ENCODE results near the gene CCDC167. TPM values are rescaled to one million over a fixed set of nuclear protein-coding genes. Genes with fewer than 3 reads are reported as not detected.
A peak's percentile ranks its signal among the peaks of the same experiment; 100 is the strongest.
"Not testable (repeated sequence)": the region's sequence is repeated elsewhere in the genome, so short reads cannot be mapped to it uniquely, and the experiment has no call there.

Gene CCDC167
- total RNA-seq, 3 donors from 2014 or later = 49.3 to 52.2 (median 52.2) TPM

- no peak for DNase-seq
These were observed 11.5 kb upstream of the CCDC167 start for GRCh38 chr6:37511201-37511600.

GRCh38 chr6:37507690-37508421 is 8.2 kb upstream of the CCDC167 start:
- H3K27me3 Mint-ChIP-seq (ENCODE audit: low read depth) = no peaks in the 10 kb centered on the region
- peaks cover 66% of the 10 kb centered on the region for H3K4me1 Mint-ChIP-seq (ENCODE audit: low read depth)
- H3K4me3 Mint-ChIP-seq = no peak overlapping the region
- DNase-seq = no peak
- no peaks in the 10 kb centered on the region for H3K36me3 Mint-ChIP-seq (ENCODE audit: insufficient read depth)
- peak; percentile 76 to 83 for ATAC-seq
- no peaks in the 10 kb centered on the region for H3K9me3 Mint-ChIP-seq

More at GRCh38 chr6:37511201-37511600, 11.5 kb upstream of the CCDC167 start:
- peaks cover 65% of the 10 kb centered on the region for H3K4me1 Mint-ChIP-seq (ENCODE audit: low read depth)
- no peaks in the 10 kb centered on the region for H3K27me3 Mint-ChIP-seq (ENCODE audit: low read depth)
- H3K9me3 Mint-ChIP-seq = no peaks in the 10 kb centered on the region
- no peak overlapping the region for H3K4me3 Mint-ChIP-seq
- ATAC-seq = no peak
- H3K36me3 Mint-ChIP-seq (ENCODE audit: insufficient read depth) = no peaks in the 10 kb centered on the region

GRCh38 chr6:37507077-37507476 is 7.4 kb upstream of the CCDC167 start:
- Mint-ChIP-seq H3K36me3 (ENCODE audit: insufficient read depth) (no peaks in the 10 kb centered on the region), H3K4me3 (no peak overlapping the region), H3K27me3 (ENCODE audit: low read depth) (no peaks in the 10 kb centered on the region), H3K4me1 (ENCODE audit: low read depth) (peaks cover 68% of the 10 kb centered on the region), H3K9me3 (no peaks in the 10 kb centered on the region)
- DNase-seq = no peak
- ATAC-seq = no peak

- H3K4me3 Mint-ChIP-seq = no peak overlapping the region
- ATAC-seq = no peak
These were observed 6.8 kb upstream of the CCDC167 start for GRCh38 chr6:37506479-37506878.

GRCh38 chr6:37504024-37504423 is 4.3 kb upstream of the CCDC167 start:
- no peak overlapping the region for H3K4me3 Mint-ChIP-seq
- no peaks in the 10 kb centered on the region for H3K27me3 Mint-ChIP-seq (ENCODE audit: low read depth)
- ATAC-seq (no peak), DNase-seq (no peak)
- H3K9me3 Mint-ChIP-seq = no peaks in the 10 kb centered on the region
- no peaks in the 10 kb centered on the region for H3K36me3 Mint-ChIP-seq (ENCODE audit: insufficient read depth)
- peaks cover 87% of the 10 kb centered on the region for H3K4me1 Mint-ChIP-seq (ENCODE audit: low read depth)

More at GRCh38 chr6:37506479-37506878, 6.8 kb upstream of the CCDC167 start:
- no peaks in the 10 kb centered on the region for H3K27me3 Mint-ChIP-seq (ENCODE audit: low read depth)
- H3K9me3 Mint-ChIP-seq = no peaks in the 10 kb centered on the region
- H3K36me3 Mint-ChIP-seq (ENCODE audit: insufficient read depth) = no peaks in the 10 kb centered on the region
- peaks cover 74% of the 10 kb centered on the region for H3K4me1 Mint-ChIP-seq (ENCODE audit: low read depth)
- no peak for DNase-seq

- no peaks in the 10 kb centered on the region for H3K36me3 Mint-ChIP-seq (ENCODE audit: insufficient read depth)
- no peaks in the 10 kb centered on the region for H3K27me3 Mint-ChIP-seq (ENCODE audit: low read depth)
- peak overlapping the region; percentile 2 for H3K4me3 Mint-ChIP-seq
- peaks cover 85% of the 10 kb centered on the region for H3K4me1 Mint-ChIP-seq (ENCODE audit: low read depth)
- no peak for DNase-seq
- no peaks in the 10 kb centered on the region for H3K9me3 Mint-ChIP-seq
- no peak for ATAC-seq
These were observed 3.7 kb upstream of the CCDC167 start for GRCh38 chr6:37503309-37503965.

- no peaks in the 10 kb centered on the region for H3K27me3 Mint-ChIP-seq (ENCODE audit: low read depth)
- H3K9me3 Mint-ChIP-seq = no peaks in the 10 kb centered on the region
These were observed 3.1 kb upstream of the CCDC167 start for GRCh38 chr6:37502703-37503291.

GRCh38 chr6:37501632-37502491 is 2.2 kb upstream of the CCDC167 start:
- H3K4me3 Mint-ChIP-seq = peak overlapping the region; percentile 31
- no peak for DNase-seq
- no peaks in the 10 kb centered on the region for H3K36me3 Mint-ChIP-seq (ENCODE audit: insufficient read depth)
- no peaks in the 10 kb centered on the region for H3K27me3 Mint-ChIP-seq (ENCODE audit: low read depth)
- H3K4me1 Mint-ChIP-seq (ENCODE audit: low read depth) = peaks cover 87% of the 10 kb centered on the region
- ATAC-seq = no peak
- no peaks in the 10 kb centered on the region for H3K9me3 Mint-ChIP-seq

More at GRCh38 chr6:37502703-37503291, 3.1 kb upstream of the CCDC167 start:
- Mint-ChIP-seq H3K36me3 (ENCODE audit: insufficient read depth) (no peaks in the 10 kb centered on the region), H3K4me3 (peak overlapping the region; percentile 31), H3K4me1 (ENCODE audit: low read depth) (peaks cover 85% of the 10 kb centered on the region)
- no peak for DNase-seq
- peak; percentile 20 to 32 for ATAC-seq

- not testable (repeated sequence) for H3K4me3 Mint-ChIP-seq; H3K36me3 Mint-ChIP-seq (ENCODE audit: insufficient read depth); H3K27me3 Mint-ChIP-seq (ENCODE audit: low read depth); ATAC-seq; DNase-seq; H3K9me3 Mint-ChIP-seq
- peaks cover 92% of the 10 kb centered on the region for H3K4me1 Mint-ChIP-seq (ENCODE audit: low read depth)
These were observed 1.2 kb upstream of the CCDC167 start for GRCh38 chr6:37500904-37501303.

- H3K36me3 Mint-ChIP-seq (ENCODE audit: insufficient read depth) = no peaks in the 10 kb centered on the region
- no peaks in the 10 kb centered on the region for H3K27me3 Mint-ChIP-seq (ENCODE audit: low read depth)
- ATAC-seq (no peak), DNase-seq (no peak)
- peaks cover 92% of the 10 kb centered on the region for H3K4me1 Mint-ChIP-seq (ENCODE audit: low read depth)
- H3K9me3 Mint-ChIP-seq = no peaks in the 10 kb centered on the region
- H3K4me3 Mint-ChIP-seq = peak overlapping the region; percentile 92
These were observed 558 bp upstream of the CCDC167 start for GRCh38 chr6:37500294-37500608.

- peaks cover 83% of the 10 kb centered on the region for H3K4me1 Mint-ChIP-seq (ENCODE audit: low read depth)
- no peaks in the 10 kb centered on the region for H3K9me3 Mint-ChIP-seq
- H3K27me3 Mint-ChIP-seq (ENCODE audit: low read depth) = no peaks in the 10 kb centered on the region
- H3K4me3 Mint-ChIP-seq = no peak overlapping the region
- ATAC-seq (no peak), DNase-seq (no peak)
- H3K36me3 Mint-ChIP-seq (ENCODE audit: insufficient read depth) = no peaks in the 10 kb centered on the region
These were observed 2.5 kb downstream of the CCDC167 start for GRCh38 chr6:37496951-37497885.

- peak; percentile 51 to 53 for ATAC-seq
These were observed 4.3 kb downstream of the CCDC167 start for GRCh38 chr6:37495244-37495934.

GRCh38 chr6:37493661-37493995 is 6.1 kb downstream of the CCDC167 start:
- H3K27me3 Mint-ChIP-seq (ENCODE audit: low read depth) = no peaks in the 10 kb centered on the region
- H3K36me3 Mint-ChIP-seq (ENCODE audit: insufficient read depth) = peaks cover 1% of the 10 kb centered on the region
- H3K9me3 Mint-ChIP-seq = no peaks in the 10 kb centered on the region
- ATAC-seq (no peak), DNase-seq (no peak)
- H3K4me1 Mint-ChIP-seq (ENCODE audit: low read depth) = peaks cover 84% of the 10 kb centered on the region
- H3K4me3 Mint-ChIP-seq = no peak overlapping the region

More at GRCh38 chr6:37495244-37495934, 4.3 kb downstream of the CCDC167 start:
- Mint-ChIP-seq H3K4me3 (peak overlapping the region; percentile 14), H3K36me3 (ENCODE audit: insufficient read depth) (no peaks in the 10 kb centered on the region), H3K9me3 (no peaks in the 10 kb centered on the region), H3K27me3 (ENCODE audit: low read depth) (no peaks in the 10 kb centered on the region), H3K4me1 (ENCODE audit: low read depth) (peaks cover 83% of the 10 kb centered on the region)
- DNase-seq = no peak
